Lower leg skin (tissue), 4 donors: ENCODE data around the gene ATP6V0E1. TPM values are rescaled to one million over a fixed set of nuclear protein-coding genes. Genes with fewer than 3 reads are reported as not detected.

ENCODE experiments used
- DNase-seq, 2 donors: peaks; one replicate each; pipeline ENCODE4 v3.0.0-alpha.2; 2019; ENCODE audit warnings: low spot score in 2 of 2
- H3K4me3 ChIP-seq: fragments of 200-600 bp; sonication (generic); 2 replicates; pipeline ENCODE4 v1.5.1; 2017; ENCODE audit warnings: mild to moderate bottlenecking, low read depth; ENCODE audit not compliant: poor library complexity, severe bottlenecking
- POLR2A ChIP-seq, 2 donors: fragments of 450-650 bp; IDR thresholded peaks; one replicate each; pipeline ENCODE4 v1.6.1; 2016 to 2017; ENCODE audit warnings: antibody characterized with exemption in 2 of 2, mild to moderate bottlenecking in 1 of 2, moderate library complexity in 1 of 2
- WGBS, 2 donors: methylation state at CpG; one replicate each; pipeline ENCODE4 v1.1.5; 2018; 5-methylcytosine and 5-hydroxymethylcytosine counted together
- intact Hi-C: fragments of 100-400 bp; cut with DNase I; formaldehyde crosslinking; loops from one replicate; pipeline ENCODE4 v1.15.0; 2023; ENCODE audit warnings: low total_unique reads
- total RNA-seq, 4 donors: library from RNA; depleted of rRNA; stranded (reverse); fragments of >200 nt; gene quantifications; one replicate each; pipeline ENCODE4 v1.1.0, GENCODE V29; 2016
- TF ChIP-seq, protein P1 (sequence below), 3 donors: fragments of 450-650 bp; IDR thresholded peaks; one replicate each; pipeline ENCODE4 v1.5.1; 2016; ENCODE audit warnings: antibody characterized with exemption in 3 of 3, mild to moderate bottlenecking in 3 of 3, moderate library complexity in 2 of 3

Gene ATP6V0E1
- total RNA-seq, 4 donors from 2014 or later = 47.3 to 110 (median 86.4) TPM

DNA sequence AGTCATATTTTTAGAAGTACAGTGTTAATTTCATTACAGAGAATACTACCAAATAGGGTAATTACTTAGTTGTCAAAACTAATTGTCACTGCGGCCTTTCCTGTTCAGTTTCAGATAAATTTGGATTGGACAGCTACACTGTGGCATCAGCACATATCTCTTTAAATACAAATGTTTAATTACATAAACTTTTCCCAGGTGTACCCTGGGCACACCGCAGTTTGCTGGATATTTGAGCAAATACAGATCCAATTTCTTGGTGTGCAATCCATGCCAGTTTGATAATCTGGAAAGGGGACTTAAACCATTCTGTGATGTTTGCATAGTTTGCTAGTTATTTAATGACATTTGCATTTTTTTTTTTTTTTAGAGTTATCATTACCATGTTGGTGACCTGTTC, 10.8 kb downstream of the ATP6V0E1 start:
- no peak for TF ChIP-seq POLR2A (IDR thresholded peaks at IDR 0.05)
- TF ChIP-seq, protein P1, sequence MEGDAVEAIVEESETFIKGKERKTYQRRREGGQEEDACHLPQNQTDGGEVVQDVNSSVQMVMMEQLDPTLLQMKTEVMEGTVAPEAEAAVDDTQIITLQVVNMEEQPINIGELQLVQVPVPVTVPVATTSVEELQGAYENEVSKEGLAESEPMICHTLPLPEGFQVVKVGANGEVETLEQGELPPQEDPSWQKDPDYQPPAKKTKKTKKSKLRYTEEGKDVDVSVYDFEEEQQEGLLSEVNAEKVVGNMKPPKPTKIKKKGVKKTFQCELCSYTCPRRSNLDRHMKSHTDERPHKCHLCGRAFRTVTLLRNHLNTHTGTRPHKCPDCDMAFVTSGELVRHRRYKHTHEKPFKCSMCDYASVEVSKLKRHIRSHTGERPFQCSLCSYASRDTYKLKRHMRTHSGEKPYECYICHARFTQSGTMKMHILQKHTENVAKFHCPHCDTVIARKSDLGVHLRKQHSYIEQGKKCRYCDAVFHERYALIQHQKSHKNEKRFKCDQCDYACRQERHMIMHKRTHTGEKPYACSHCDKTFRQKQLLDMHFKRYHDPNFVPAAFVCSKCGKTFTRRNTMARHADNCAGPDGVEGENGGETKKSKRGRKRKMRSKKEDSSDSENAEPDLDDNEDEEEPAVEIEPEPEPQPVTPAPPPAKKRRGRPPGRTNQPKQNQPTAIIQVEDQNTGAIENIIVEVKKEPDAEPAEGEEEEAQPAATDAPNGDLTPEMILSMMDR (IDR thresholded peaks at IDR 0.05) = no peak
- intact Hi-C loops = no loop called here
- no peak overlapping the region for H3K4me3 ChIP-seq
- 94 to 96% methylated on average over 2 of the region's 2 CpGs for WGBS, 2 donors
- DNase-seq = peak in 1 of 2 donors; percentile 10

DNA sequence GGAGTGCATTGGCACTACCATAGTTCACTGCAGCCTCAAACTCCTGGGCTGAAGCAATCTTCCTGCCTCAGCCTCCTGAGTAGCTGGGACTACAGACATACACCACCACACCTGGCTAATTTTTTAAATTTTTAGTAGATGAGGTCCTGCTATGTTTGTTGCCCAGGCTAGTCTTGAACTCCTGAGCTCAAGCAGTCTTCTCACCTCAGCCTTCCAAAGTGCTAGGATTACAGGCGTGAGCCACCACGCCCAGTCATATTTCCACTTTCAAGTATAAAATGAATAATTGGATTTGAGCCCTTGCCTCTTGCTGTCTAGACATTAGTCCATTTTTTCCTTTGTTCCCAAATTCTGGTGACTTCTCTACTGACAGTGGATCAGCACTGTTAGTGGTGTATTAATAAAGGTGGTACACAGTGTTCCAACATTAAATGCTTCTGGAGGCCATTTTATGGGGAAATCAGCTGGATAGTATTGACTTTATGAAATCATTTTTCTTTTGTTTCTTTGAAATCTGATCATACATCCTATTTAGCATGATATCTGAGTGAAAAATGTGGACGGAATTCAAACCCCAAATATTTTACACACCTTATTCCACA, 15.9 kb downstream of the ATP6V0E1 start:
- TF ChIP-seq, protein P1 (IDR thresholded peaks at IDR 0.05) = no peak
- TF ChIP-seq POLR2A (IDR thresholded peaks at IDR 0.05) = no peak
- 34 to 58% methylated on average over 3 of the region's 3 CpGs for WGBS, 2 donors

DNA sequence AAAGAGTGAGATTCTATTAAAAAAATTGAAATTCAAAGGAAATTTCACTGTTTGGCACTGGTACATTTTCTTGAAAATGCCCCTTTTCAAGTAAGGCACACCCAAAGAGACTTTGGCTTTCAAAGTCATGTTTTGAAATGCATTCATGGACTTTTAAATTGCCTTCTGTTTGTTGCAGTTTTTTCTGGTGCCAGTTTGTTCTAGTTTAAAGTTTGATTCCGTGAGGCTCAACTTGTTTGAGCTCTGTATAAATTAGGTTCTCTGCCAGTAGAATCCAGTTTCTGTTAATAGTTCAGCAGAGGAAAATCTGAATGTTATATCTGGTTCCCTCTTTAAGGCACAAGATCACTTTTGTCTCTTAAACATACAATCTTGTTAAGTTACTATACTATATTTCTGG, 16.4 kb downstream of the ATP6V0E1 start:
- 14 to 27% methylated on average over 1 of the region's 1 CpG for WGBS, 2 donors
- DNase-seq = no peak
- intact Hi-C loops = no loop called here
- TF ChIP-seq, protein P1 (IDR thresholded peaks at IDR 0.05) = no peak
- TF ChIP-seq POLR2A (IDR thresholded peaks at IDR 0.05) = no peak
- H3K4me3 ChIP-seq = no peak overlapping the region

More for the DNA sequence above, 15.9 kb downstream of the ATP6V0E1 start:
- intact Hi-C loops = no loop called here
- peak in 1 of 2 donors; percentile 37 for DNase-seq
- no peak overlapping the region for H3K4me3 ChIP-seq

DNA sequence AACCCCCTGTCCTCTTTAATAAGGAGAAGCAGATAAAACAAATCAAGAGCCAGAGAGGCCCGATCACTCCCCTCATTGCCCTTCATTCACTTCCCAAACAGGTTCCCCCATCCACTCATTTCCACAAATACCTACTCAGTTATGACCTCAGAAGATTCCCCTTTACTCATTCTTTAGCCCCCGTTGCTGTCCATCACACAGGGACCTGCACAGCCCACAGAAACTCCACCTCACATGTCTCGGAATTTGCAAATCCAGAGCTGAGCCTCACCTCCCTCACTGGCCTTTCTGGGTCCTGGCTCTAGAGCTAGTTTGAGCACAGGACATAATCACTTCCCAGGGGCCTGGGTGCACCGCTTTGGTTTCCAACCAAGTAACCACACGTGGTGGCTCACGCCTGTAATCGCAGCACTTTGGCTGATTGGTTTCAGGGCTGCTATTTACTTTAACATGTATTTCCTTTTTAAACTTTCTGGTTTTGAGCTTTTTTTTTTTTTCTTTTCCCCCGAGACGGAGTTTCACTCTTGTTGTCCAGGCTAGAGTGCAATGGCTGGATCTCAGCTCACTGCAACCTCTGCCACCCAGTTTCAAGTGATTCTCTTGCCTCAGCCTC, 17.8 kb downstream of the ATP6V0E1 start:
- 86 to 91% methylated on average over 9 of the region's 9 CpGs for WGBS, 2 donors
- TF ChIP-seq, protein P1 (IDR thresholded peaks at IDR 0.05) = no peak
- TF ChIP-seq POLR2A (IDR thresholded peaks at IDR 0.05) = no peak
- DNase-seq = peak in 1 of 2 donors; percentile 78
- intact Hi-C loops = no loop called here
- H3K4me3 ChIP-seq = no peak overlapping the region

DNA sequence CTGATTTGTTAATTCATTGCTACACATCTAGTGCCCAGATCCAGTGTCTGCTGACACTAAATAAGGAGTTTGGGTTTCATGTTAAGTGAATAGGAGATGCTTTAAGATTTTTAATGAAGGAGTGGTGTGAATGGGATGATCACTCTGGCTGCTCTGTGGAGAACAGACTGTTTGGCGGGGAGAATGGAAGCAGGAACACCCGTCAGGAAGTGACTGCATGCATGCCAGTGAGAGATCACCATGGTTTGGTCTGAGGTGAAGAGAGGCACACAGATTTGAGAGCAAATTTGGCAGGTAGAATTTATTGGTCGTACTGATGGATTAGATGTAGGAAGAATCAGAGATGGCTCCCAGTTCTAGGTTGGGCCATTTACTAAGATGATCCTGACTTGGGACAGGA, 19.8 kb downstream of the ATP6V0E1 start:
- intact Hi-C loops = no loop called here
- no peak for TF ChIP-seq POLR2A (IDR thresholded peaks at IDR 0.05)
- TF ChIP-seq, protein P1 (IDR thresholded peaks at IDR 0.05) = no peak
- H3K4me3 ChIP-seq = no peak overlapping the region
- DNase-seq = peak in 1 of 2 donors; percentile 17
- 78 to 82% methylated on average over 3 of the region's 3 CpGs for WGBS, 2 donors
